Sigmoid colon (tissue), 4 donors: ENCODE results near the gene CACNB1.

Experiments used
- EP300 ChIP-seq, 4 donors: sonication (generic); formaldehyde crosslinking; IDR thresholded peaks; one replicate each; pipeline ENCODE4 v1.6.1; 2017; ENCODE audit warnings: antibody characterized with exemption in 4 of 4
- POLR2A ChIP-seq, 2 donors: fragments of 450-650 bp; IDR thresholded peaks; one replicate each; pipeline ENCODE4 v1.6.1; 2016; ENCODE audit warnings: antibody characterized with exemption in 2 of 2, mild to moderate bottlenecking in 2 of 2, moderate library complexity in 2 of 2
- POLR2AphosphoS5 ChIP-seq, 4 donors: sonication (generic); formaldehyde crosslinking; IDR thresholded peaks; one replicate each; pipeline ENCODE4 v1.6.1; 2017; ENCODE audit warnings: antibody characterized with exemption in 4 of 4
- TF ChIP-seq, protein P1 (sequence below), 4 experiments: fragments of 450-650 bp in 3 of 4; fragments of 200-600 bp in 1 of 4; IDR thresholded peaks; one replicate each; pipeline ENCODE4 v1.5.1; 2016 to 2019; ENCODE audit warnings: antibody characterized with exemption in 4 of 4, mild to moderate bottlenecking in 3 of 4, moderate library complexity in 2 of 4

- TF ChIP-seq POLR2A (IDR thresholded peaks at IDR 0.05) (no peak), POLR2AphosphoS5 (IDR thresholded peaks at IDR 0.05) (no peak), EP300 (IDR thresholded peaks at IDR 0.05) (no peak)
- TF ChIP-seq, protein P1, sequence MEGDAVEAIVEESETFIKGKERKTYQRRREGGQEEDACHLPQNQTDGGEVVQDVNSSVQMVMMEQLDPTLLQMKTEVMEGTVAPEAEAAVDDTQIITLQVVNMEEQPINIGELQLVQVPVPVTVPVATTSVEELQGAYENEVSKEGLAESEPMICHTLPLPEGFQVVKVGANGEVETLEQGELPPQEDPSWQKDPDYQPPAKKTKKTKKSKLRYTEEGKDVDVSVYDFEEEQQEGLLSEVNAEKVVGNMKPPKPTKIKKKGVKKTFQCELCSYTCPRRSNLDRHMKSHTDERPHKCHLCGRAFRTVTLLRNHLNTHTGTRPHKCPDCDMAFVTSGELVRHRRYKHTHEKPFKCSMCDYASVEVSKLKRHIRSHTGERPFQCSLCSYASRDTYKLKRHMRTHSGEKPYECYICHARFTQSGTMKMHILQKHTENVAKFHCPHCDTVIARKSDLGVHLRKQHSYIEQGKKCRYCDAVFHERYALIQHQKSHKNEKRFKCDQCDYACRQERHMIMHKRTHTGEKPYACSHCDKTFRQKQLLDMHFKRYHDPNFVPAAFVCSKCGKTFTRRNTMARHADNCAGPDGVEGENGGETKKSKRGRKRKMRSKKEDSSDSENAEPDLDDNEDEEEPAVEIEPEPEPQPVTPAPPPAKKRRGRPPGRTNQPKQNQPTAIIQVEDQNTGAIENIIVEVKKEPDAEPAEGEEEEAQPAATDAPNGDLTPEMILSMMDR (IDR thresholded peaks at IDR 0.05) = no peak
Measured at GRCh38 chr17:39143552-39144093, 53.8 kb downstream of the CACNB1 start.
